Breast epithelium (tissue), 3 donors: ENCODE results near the gene LY9.

ENCODE experiments used
- POLR2A ChIP-seq: fragments of 450-650 bp; IDR thresholded peaks from one replicate; pipeline ENCODE4 v1.6.1; 2016; ENCODE audit warnings: antibody characterized with exemption, mild to moderate bottlenecking, moderate library complexity
- POLR2AphosphoS5 ChIP-seq, 3 donors: sonication (generic); formaldehyde crosslinking; IDR thresholded peaks; one replicate each; pipeline ENCODE4 v1.6.1; 2017; ENCODE audit warnings: antibody characterized with exemption in 3 of 3
- TF ChIP-seq, protein P1 (sequence below), 3 donors: fragments of 450-650 bp; IDR thresholded peaks; one replicate each; pipeline ENCODE4 v1.5.1; 2016 to 2017; ENCODE audit warnings: antibody characterized with exemption in 3 of 3, mild to moderate bottlenecking in 3 of 3, moderate library complexity in 3 of 3

- TF ChIP-seq, protein P1, sequence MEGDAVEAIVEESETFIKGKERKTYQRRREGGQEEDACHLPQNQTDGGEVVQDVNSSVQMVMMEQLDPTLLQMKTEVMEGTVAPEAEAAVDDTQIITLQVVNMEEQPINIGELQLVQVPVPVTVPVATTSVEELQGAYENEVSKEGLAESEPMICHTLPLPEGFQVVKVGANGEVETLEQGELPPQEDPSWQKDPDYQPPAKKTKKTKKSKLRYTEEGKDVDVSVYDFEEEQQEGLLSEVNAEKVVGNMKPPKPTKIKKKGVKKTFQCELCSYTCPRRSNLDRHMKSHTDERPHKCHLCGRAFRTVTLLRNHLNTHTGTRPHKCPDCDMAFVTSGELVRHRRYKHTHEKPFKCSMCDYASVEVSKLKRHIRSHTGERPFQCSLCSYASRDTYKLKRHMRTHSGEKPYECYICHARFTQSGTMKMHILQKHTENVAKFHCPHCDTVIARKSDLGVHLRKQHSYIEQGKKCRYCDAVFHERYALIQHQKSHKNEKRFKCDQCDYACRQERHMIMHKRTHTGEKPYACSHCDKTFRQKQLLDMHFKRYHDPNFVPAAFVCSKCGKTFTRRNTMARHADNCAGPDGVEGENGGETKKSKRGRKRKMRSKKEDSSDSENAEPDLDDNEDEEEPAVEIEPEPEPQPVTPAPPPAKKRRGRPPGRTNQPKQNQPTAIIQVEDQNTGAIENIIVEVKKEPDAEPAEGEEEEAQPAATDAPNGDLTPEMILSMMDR (IDR thresholded peaks at IDR 0.05): no peak
- no peak for TF ChIP-seq POLR2AphosphoS5 (IDR thresholded peaks at IDR 0.05)
- TF ChIP-seq POLR2A: no peak
These were observed 50.3 kb downstream of the LY9 start for GRCh38 chr1:160846281-160846680.
